Activated B cell treated with CpG ODN at 0.5 μM for 24 hours (primary cell): ENCODE results near the gene TBC1D12. TPM values are rescaled to one million over a fixed set of nuclear protein-coding genes. Genes with fewer than 3 reads are reported as not detected.

Experiments used
- ATAC-seq: fragments of 200-7000 bp; cut with Tn5 transposase; one replicate; pipeline ENCODE4 v1.10.0; 2021; ENCODE audit warnings: low read depth, mild to moderate bottlenecking, moderate library complexity
- CTCF ChIA-PET: fragments of 350-600 bp; sonication (Branson Sonifier 250); formaldehyde crosslinking; loops from one replicate; lab custom pipeline; 2021; ENCODE audit warnings: antibody characterized with exemption; lab: Charles Lee
- POLR2A ChIA-PET: fragments of 350-600 bp; sonication (Branson Sonifier 250); formaldehyde crosslinking; loops from one replicate; lab custom pipeline; 2021; ENCODE audit warnings: antibody characterized with exemption; lab: Charles Lee
- DNase-seq: peaks from one replicate; pipeline ENCODE4 v3.0.0; 2022
- H3K27ac Mint-ChIP-seq: one replicate; pipeline ENCODE4 v1.8.0; 2020; ENCODE audit warnings: mixed read lengths
- H3K27me3 Mint-ChIP-seq: one replicate; pipeline ENCODE4 v1.8.0; 2021; ENCODE audit warnings: mixed read lengths
- H3K36me3 Mint-ChIP-seq: one replicate; pipeline ENCODE4 v1.8.0; 2021; ENCODE audit warnings: low read depth, mixed read lengths
- H3K4me1 Mint-ChIP-seq: one replicate; pipeline ENCODE4 v1.8.0; 2021; ENCODE audit warnings: mixed read lengths
- H3K4me3 Mint-ChIP-seq: one replicate; pipeline ENCODE4 v1.8.0; 2020; ENCODE audit warnings: mild to moderate bottlenecking, mixed read lengths
- H3K9me3 Mint-ChIP-seq: one replicate; pipeline ENCODE4 v1.8.0; 2020; ENCODE audit warnings: mixed read lengths
- CTCF ChIP-seq: fragments of 200-600 bp; IDR thresholded peaks from one replicate; pipeline ENCODE4 v1.8.0; 2022; ENCODE audit warnings: antibody characterized with exemption, mild to moderate bottlenecking
- intact Hi-C: fragments of 100-400 bp; cut with micrococcal nuclease; formaldehyde crosslinking; loops from one replicate; pipeline ENCODE4 v1.15.1; 2024
- total RNA-seq: library from RNA; stranded (reverse); gene quantifications from 2 replicates; pipeline ENCODE4 v1.2.3, GENCODE V29; 2022

The TBC1D12 gene
- total RNA-seq, 1 donor from 2014 or later: 6.1 TPM

- POLR2A ChIA-PET: interaction anchor here (1.2 to 2.9 kb wide), 3 partner anchors 8 to 83 kb away, joined by 3 to 52 read pairs (median 4); partner anchors contain the start of gene TBC1D12
- Mint-ChIP-seq H3K27ac (peak overlapping the region; percentile 99), H3K4me1 (peaks cover 44% of the 10 kb centered on the region), H3K27me3 (peaks cover 10% of the 10 kb centered on the region), H3K9me3 (no peaks in the 10 kb centered on the region), H3K36me3 (peaks cover 53% of the 10 kb centered on the region), H3K4me3 (peak overlapping the region; percentile 98)
- DNase-seq (no peak), ATAC-seq (no peak)
- intact Hi-C loops: no loop called here
- CTCF ChIA-PET: interaction anchor here (1.3 to 2.5 kb wide), 5 partner anchors 8 to 83 kb away, joined by 4 to 7 read pairs (median 5); partner anchors contain the start of gene TBC1D12
- no peak for TF ChIP-seq CTCF
These were observed 41.1 kb upstream of the TBC1D12 start for GRCh38 chr10:94361171-94361794.

GRCh38 chr10:94362360-94363250, 39.7 kb upstream of the TBC1D12 start, which contains the start of gene NOC3L:
NOC3L (minus strand) TSS chr10:94362939; CDS start chr10:94362838, 101 bp downstream.
- ATAC-seq (peak; percentile 93), DNase-seq (peak; percentile 96)
- TF ChIP-seq CTCF: peak; percentile 34
- ChIA-PET CTCF (interaction anchor here (0.6 to 2.5 kb wide), 9 partner anchors 9 to 84 kb away, joined by 3 to 8 read pairs (median 5); partner anchors contain the start of gene TBC1D12), POLR2A (interaction anchor here (0.7 to 2.9 kb wide), 9 partner anchors 10 to 660 kb away, joined by 3 to 52 read pairs (median 4); partner anchors contain the start of genes FRA10AC1, HELLS and TBC1D12)
- H3K9me3 Mint-ChIP-seq: no peaks in the 10 kb centered on the region
- H3K4me3 Mint-ChIP-seq: peak within 1 kb of the TSS; percentile 98
- H3K27ac Mint-ChIP-seq: peak within 1 kb of the TSS; percentile 99
- intact Hi-C loops: loop anchor here (1.0 kb wide), 5 partner anchors 18 to 660 kb away; partner anchors contain the start of genes FRA10AC1 and HELLS
- H3K27me3 Mint-ChIP-seq: peaks cover 12% of the 10 kb centered on the region
- H3K36me3 Mint-ChIP-seq: peaks cover 40% of the 10 kb centered on the region
- H3K4me1 Mint-ChIP-seq: peaks cover 43% of the 10 kb centered on the region

GRCh38 chr10:94363251-94363565, 39.1 kb upstream of the TBC1D12 start:
- peaks cover 12% of the 10 kb centered on the region for H3K27me3 Mint-ChIP-seq
- peaks cover 40% of the 10 kb centered on the region for H3K4me1 Mint-ChIP-seq
- ChIA-PET POLR2A (interaction anchor here (1.1 to 2.9 kb wide), 5 partner anchors 18 to 183 kb away, joined by 3 to 52 read pairs (median 4); partner anchors contain the start of genes HELLS and TBC1D12), CTCF (interaction anchor here (0.6 to 2.5 kb wide), 6 partner anchors 12 to 85 kb away, joined by 3 to 8 read pairs (median 5); partner anchors contain the start of gene TBC1D12)
- H3K9me3 Mint-ChIP-seq: no peaks in the 10 kb centered on the region
- H3K27ac Mint-ChIP-seq: peak overlapping the region; percentile 99
- no peak for DNase-seq
- peak; percentile 2 for ATAC-seq
- H3K36me3 Mint-ChIP-seq: peaks cover 34% of the 10 kb centered on the region
- peak overlapping the region; percentile 98 for H3K4me3 Mint-ChIP-seq
- intact Hi-C loops: loop anchor here (1.0 kb wide), 1 partner anchor 81 kb away; no protein-coding TSS in a partner anchor
- TF ChIP-seq CTCF: no peak

- Mint-ChIP-seq H3K27me3 (peaks cover 15% of the 10 kb centered on the region), H3K27ac (peak overlapping the region; percentile 59), H3K9me3 (no peaks in the 10 kb centered on the region), H3K36me3 (peaks cover 21% of the 10 kb centered on the region), H3K4me1 (peaks cover 32% of the 10 kb centered on the region), H3K4me3 (no peak overlapping the region)
- ATAC-seq (no peak), DNase-seq (no peak)
- POLR2A ChIA-PET: interaction anchor here (0.7 kb wide), 1 partner anchor 39 kb away, joined by 6 read pairs; no protein-coding TSS in a partner anchor
- intact Hi-C loops: no loop called here
- CTCF ChIA-PET: no interaction called here
- no peak for TF ChIP-seq CTCF
These were observed 37.9 kb upstream of the TBC1D12 start for GRCh38 chr10:94364482-94364881.
